Measurements from ENCODE around the gene CAMTA1.
"Not testable (repeated sequence)": the region's sequence is repeated elsewhere in the genome, so short reads cannot be mapped to it uniquely, and the experiment has no call there.

CAMTA1 gene

GRCh38 chr1:7147581-7148282 is 362.5 kb downstream of the CAMTA1 start:
- not testable (repeated sequence) for H3K9me3 ChIP-seq (ENCODE audit: control insufficient read depth, low read length); H3K27ac ChIP-seq (ENCODE audit: low read depth, low read length, severe bottlenecking); H3K4me3 ChIP-seq (ENCODE audit: extremely low read depth, insufficient read depth, low read length, poor library complexity, severe bottlenecking); H3K4me1 ChIP-seq (ENCODE audit: control insufficient read depth, insufficient read depth, low read length, poor library complexity, severe bottlenecking); H3K36me3 ChIP-seq (ENCODE audit: control insufficient read depth, insufficient read depth, low read length)
- 87 to 96% methylated on average over 3 of the region's 3 CpGs for WGBS, 2 experiments (ENCODE audit: insufficient coverage in 2 of 2)

GRCh38 chr1:7149080-7149838 is 364.0 kb downstream of the CAMTA1 start:
- Histone ChIP-seq H3K9me3 (ENCODE audit: control insufficient read depth, low read length) (no peaks in the 10 kb centered on the region), H3K36me3 (ENCODE audit: control insufficient read depth, insufficient read depth, low read length) (no peaks in the 10 kb centered on the region), H3K4me1 (ENCODE audit: control insufficient read depth, insufficient read depth, low read length, poor library complexity, severe bottlenecking) (peaks cover 5% of the 10 kb centered on the region), H3K27ac (ENCODE audit: low read depth, low read length, severe bottlenecking) (no peak overlapping the region), H3K4me3 (ENCODE audit: extremely low read depth, insufficient read depth, low read length, poor library complexity, severe bottlenecking) (no peak overlapping the region)
- whole genome bisulfite sequencing, 2 experiments (ENCODE audit: insufficient coverage in 2 of 2), result 53 to 61% methylated on average over 24 to 29 of the region's 31 CpGs

- Histone ChIP-seq H3K9me3 (ENCODE audit: control insufficient read depth, low read length) (no peaks in the 10 kb centered on the region), H3K4me3 (ENCODE audit: extremely low read depth, insufficient read depth, low read length, poor library complexity, severe bottlenecking) (no peak overlapping the region), H3K36me3 (ENCODE audit: control insufficient read depth, insufficient read depth, low read length) (no peaks in the 10 kb centered on the region), H3K27ac (ENCODE audit: low read depth, low read length, severe bottlenecking) (no peak overlapping the region), H3K4me1 (ENCODE audit: control insufficient read depth, insufficient read depth, low read length, poor library complexity, severe bottlenecking) (peaks cover 5% of the 10 kb centered on the region)
- 93 to 95% methylated on average over 19 of the region's 19 CpGs for WGBS, 2 experiments (ENCODE audit: insufficient coverage in 2 of 2)
Measured at GRCh38 chr1:7150724-7151280, 365.5 kb downstream of the CAMTA1 start.

GRCh38 chr1:7151978-7152377 is 366.7 kb downstream of the CAMTA1 start:
- 91 to 95% methylated on average over 7 of the region's 7 CpGs for WGBS, 2 experiments (ENCODE audit: insufficient coverage in 2 of 2)

GRCh38 chr1:7152655-7153054 is 367.4 kb downstream of the CAMTA1 start:
- Histone ChIP-seq H3K36me3 (ENCODE audit: control insufficient read depth, insufficient read depth, low read length) (no peaks in the 10 kb centered on the region), H3K27ac (ENCODE audit: low read depth, low read length, severe bottlenecking) (no peak overlapping the region), H3K4me3 (ENCODE audit: extremely low read depth, insufficient read depth, low read length, poor library complexity, severe bottlenecking) (no peak overlapping the region), H3K4me1 (ENCODE audit: control insufficient read depth, insufficient read depth, low read length, poor library complexity, severe bottlenecking) (peaks cover 5% of the 10 kb centered on the region), H3K9me3 (ENCODE audit: control insufficient read depth, low read length) (no peaks in the 10 kb centered on the region)
- 81 to 86% methylated on average over 9 to 10 of the region's 10 CpGs for WGBS, 2 experiments (ENCODE audit: insufficient coverage in 2 of 2)

More at GRCh38 chr1:7151978-7152377, 366.7 kb downstream of the CAMTA1 start:
- Histone ChIP-seq H3K4me1 (ENCODE audit: control insufficient read depth, insufficient read depth, low read length, poor library complexity, severe bottlenecking) (peaks cover 5% of the 10 kb centered on the region), H3K9me3 (ENCODE audit: control insufficient read depth, low read length) (no peaks in the 10 kb centered on the region), H3K4me3 (ENCODE audit: extremely low read depth, insufficient read depth, low read length, poor library complexity, severe bottlenecking) (no peak overlapping the region), H3K27ac (ENCODE audit: low read depth, low read length, severe bottlenecking) (no peak overlapping the region), H3K36me3 (ENCODE audit: control insufficient read depth, insufficient read depth, low read length) (no peaks in the 10 kb centered on the region)

- H3K4me1 ChIP-seq (ENCODE audit: control insufficient read depth, insufficient read depth, low read length, poor library complexity, severe bottlenecking), result peaks cover 5% of the 10 kb centered on the region
- WGBS, 2 experiments (ENCODE audit: insufficient coverage in 2 of 2), result 52 to 60% methylated on average over 9 to 10 of the region's 10 CpGs
- H3K4me3 ChIP-seq (ENCODE audit: extremely low read depth, insufficient read depth, low read length, poor library complexity, severe bottlenecking), result no peak overlapping the region
- H3K9me3 ChIP-seq (ENCODE audit: control insufficient read depth, low read length), result no peaks in the 10 kb centered on the region
- no peak overlapping the region for H3K27ac ChIP-seq (ENCODE audit: low read depth, low read length, severe bottlenecking)
- H3K36me3 ChIP-seq (ENCODE audit: control insufficient read depth, insufficient read depth, low read length), result no peaks in the 10 kb centered on the region
Measured at GRCh38 chr1:7153464-7153863, 368.2 kb downstream of the CAMTA1 start.

- Histone ChIP-seq H3K27ac (ENCODE audit: low read depth, low read length, severe bottlenecking) (no peak overlapping the region), H3K4me3 (ENCODE audit: extremely low read depth, insufficient read depth, low read length, poor library complexity, severe bottlenecking) (no peak overlapping the region), H3K9me3 (ENCODE audit: control insufficient read depth, low read length) (peaks cover 8% of the 10 kb centered on the region), H3K4me1 (ENCODE audit: control insufficient read depth, insufficient read depth, low read length, poor library complexity, severe bottlenecking) (no peaks in the 10 kb centered on the region), H3K36me3 (ENCODE audit: control insufficient read depth, insufficient read depth, low read length) (no peaks in the 10 kb centered on the region)
- 88 to 93% methylated on average over 4 to 6 of the region's 6 CpGs for WGBS, 2 experiments (ENCODE audit: insufficient coverage in 2 of 2)
Measured at GRCh38 chr1:7159116-7159781, 374.0 kb downstream of the CAMTA1 start.

- H3K4me1 ChIP-seq (ENCODE audit: control insufficient read depth, insufficient read depth, low read length, poor library complexity, severe bottlenecking); H3K9me3 ChIP-seq (ENCODE audit: control insufficient read depth, low read length); H3K4me3 ChIP-seq (ENCODE audit: extremely low read depth, insufficient read depth, low read length, poor library complexity, severe bottlenecking); H3K27ac ChIP-seq (ENCODE audit: low read depth, low read length, severe bottlenecking); H3K36me3 ChIP-seq (ENCODE audit: control insufficient read depth, insufficient read depth, low read length): not testable (repeated sequence)
- 83 to 84% methylated on average over 2 of the region's 2 CpGs for WGBS, 2 experiments (ENCODE audit: insufficient coverage in 2 of 2)
Measured at GRCh38 chr1:7168554-7168953, 383.3 kb downstream of the CAMTA1 start.

- Histone ChIP-seq H3K27ac (ENCODE audit: low read depth, low read length, severe bottlenecking) (no peak overlapping the region), H3K36me3 (ENCODE audit: control insufficient read depth, insufficient read depth, low read length) (no peaks in the 10 kb centered on the region), H3K4me3 (ENCODE audit: extremely low read depth, insufficient read depth, low read length, poor library complexity, severe bottlenecking) (no peak overlapping the region), H3K4me1 (ENCODE audit: control insufficient read depth, insufficient read depth, low read length, poor library complexity, severe bottlenecking) (no peaks in the 10 kb centered on the region), H3K9me3 (ENCODE audit: control insufficient read depth, low read length) (no peaks in the 10 kb centered on the region)
- 100% methylated on average over 1 of the region's 1 CpG; no CpG with 5 or more reads in 1 of the 2 experiments for WGBS, 2 experiments (ENCODE audit: insufficient coverage in 2 of 2)
Measured at GRCh38 chr1:7171168-7171567, 385.9 kb downstream of the CAMTA1 start.

- Histone ChIP-seq H3K4me3 (ENCODE audit: extremely low read depth, insufficient read depth, low read length, poor library complexity, severe bottlenecking) (no peak overlapping the region), H3K9me3 (ENCODE audit: control insufficient read depth, low read length) (no peaks in the 10 kb centered on the region), H3K27ac (ENCODE audit: low read depth, low read length, severe bottlenecking) (no peak overlapping the region), H3K4me1 (ENCODE audit: control insufficient read depth, insufficient read depth, low read length, poor library complexity, severe bottlenecking) (no peaks in the 10 kb centered on the region), H3K36me3 (ENCODE audit: control insufficient read depth, insufficient read depth, low read length) (no peaks in the 10 kb centered on the region)
- 86 to 92% methylated on average over 4 to 5 of the region's 6 CpGs for WGBS, 2 experiments (ENCODE audit: insufficient coverage in 2 of 2)
Measured at GRCh38 chr1:7171574-7171973, 386.3 kb downstream of the CAMTA1 start.
